GM12864 (cell line): Measurements from ENCODE around the gene ALG12.

ENCODE experiments used
- DNase-seq: peaks from one replicate; pipeline ENCODE4 v3.0.0-alpha.2; 2011; ENCODE audit warnings: low read depth
- H3K4me3 ChIP-seq: 2 replicates; pipeline ENCODE4 v1.5.1; 2011; ENCODE audit warnings: mild to moderate bottlenecking, low read depth, low read length, control low read depth
- CTCF ChIP-seq: IDR thresholded peaks from 2 replicates; pipeline ENCODE4 v1.5.1; 2011; ENCODE audit warnings: low read depth, mild to moderate bottlenecking, moderate library complexity, low read length, control low read depth, inconsistent platforms; ENCODE audit errors: missing control alignments

Gene ALG12

GRCh38 chr22:49951986-49952896, 34.0 kb upstream of the ALG12 start:
- DNase-seq = no peak
- TF ChIP-seq CTCF = no peak
- no peak overlapping the region for H3K4me3 ChIP-seq

GRCh38 chr22:49951678-49951985, 33.4 kb upstream of the ALG12 start:
- H3K4me3 ChIP-seq = no peak overlapping the region
- no peak for DNase-seq
- TF ChIP-seq CTCF = no peak

- no peak for DNase-seq
- no peak overlapping the region for H3K4me3 ChIP-seq
- no peak for TF ChIP-seq CTCF
These were observed 32.9 kb upstream of the ALG12 start for GRCh38 chr22:49951000-49951677.

- TF ChIP-seq CTCF = no peak
- DNase-seq = no peak
- no peak overlapping the region for H3K4me3 ChIP-seq
These were observed 32.3 kb upstream of the ALG12 start for GRCh38 chr22:49950396-49950994.

GRCh38 chr22:49949914-49950292, 31.7 kb upstream of the ALG12 start:
- DNase-seq = no peak
- no peak for TF ChIP-seq CTCF
- H3K4me3 ChIP-seq = no peak overlapping the region

GRCh38 chr22:49948958-49949913, 31.0 kb upstream of the ALG12 start:
- no peak overlapping the region for H3K4me3 ChIP-seq
- TF ChIP-seq CTCF = no peak
- no peak for DNase-seq
